GM19452 (cell line): ENCODE results near the gene ZBTB24.
"Not testable (repeated sequence)": the region's sequence is repeated elsewhere in the genome, so short reads cannot be mapped to it uniquely, and the experiment has no call there.

Experiments used
- ATAC-seq: cut with Tn5 transposase; IDR thresholded peaks from one replicate; pipeline ENCODE4 v1.9.1; 2021; ENCODE audit not compliant: unreplicated experiment

ZBTB24 gene

GRCh38 chr6:109482905-109483734 is at the start of gene ZBTB24:
Gene ZBTB24, minus strand, starts transcription at chr6:109483219. Its CDS starts 1,193 bp downstream, at chr6:109482026.
- ATAC-seq, result peak; percentile 87

DNA sequence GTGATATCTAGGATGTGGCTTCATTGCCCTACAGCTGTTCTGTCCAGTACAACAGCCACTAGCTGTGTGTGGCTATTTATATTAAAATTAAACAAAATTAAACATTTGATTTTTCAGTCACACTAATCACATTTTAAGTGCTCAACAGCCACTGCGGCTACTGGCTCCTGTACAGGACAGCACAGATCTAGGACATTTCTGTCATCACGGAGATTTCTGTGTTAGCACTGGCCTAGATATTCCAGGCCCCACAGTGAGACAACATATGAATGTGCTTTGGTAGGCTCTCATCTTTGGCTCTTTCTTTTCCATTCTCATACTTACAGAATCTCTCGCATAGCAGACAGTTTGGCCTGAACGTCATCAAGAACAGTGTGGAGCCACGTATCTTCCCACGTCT is 48.4 kb upstream of the ZBTB24 start:
- ATAC-seq, result no peak

GRCh38 chr6:109527989-109528388 is 45.0 kb upstream of the ZBTB24 start:
- no peak for ATAC-seq

GRCh38 chr6:109526905-109527628 is 44.0 kb upstream of the ZBTB24 start:
- ATAC-seq, result no peak

- no peak for ATAC-seq
Observed at GRCh38 chr6:109524129-109524528, 41.1 kb upstream of the ZBTB24 start.

DNA sequence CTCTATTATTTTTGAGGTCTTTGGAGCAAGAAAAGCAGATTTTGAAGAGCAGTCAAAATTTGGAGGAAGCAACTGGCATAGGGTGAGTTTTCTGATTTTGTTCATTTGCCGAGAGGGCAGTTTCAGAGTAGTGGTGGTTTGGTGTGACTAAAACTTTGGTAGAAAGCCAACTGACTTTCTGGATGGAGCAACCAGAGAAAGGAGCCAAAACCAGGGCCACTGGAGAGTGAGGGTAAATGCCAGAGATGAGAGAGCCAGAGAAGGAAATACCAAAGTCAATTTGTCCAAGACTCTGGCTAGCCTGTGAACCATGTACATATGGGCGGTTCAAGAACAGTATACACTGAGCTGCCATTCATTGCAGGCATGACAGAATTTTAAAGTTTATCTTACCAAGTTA is 40.5 kb upstream of the ZBTB24 start:
- no peak for ATAC-seq

DNA sequence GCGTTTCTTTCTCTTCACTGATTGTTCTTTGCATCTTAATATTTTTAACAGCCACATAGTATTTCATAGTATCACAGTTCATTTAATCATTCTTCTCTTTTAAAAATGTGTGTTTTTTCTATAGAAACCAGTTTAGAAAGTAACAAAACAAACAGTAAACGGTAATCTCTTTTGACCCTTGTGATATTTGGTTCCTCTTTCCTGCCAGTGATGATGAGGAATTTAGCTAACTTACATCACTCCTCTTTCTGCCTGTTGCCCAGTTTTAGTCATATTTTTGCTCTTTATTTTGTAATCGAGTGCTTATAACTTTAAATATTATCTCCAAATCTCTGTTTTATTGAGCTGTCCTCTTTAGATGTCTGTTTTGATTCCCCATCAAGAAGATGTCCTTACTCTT is 38.1 kb upstream of the ZBTB24 start:
- ATAC-seq, result no peak

- not testable (repeated sequence) for ATAC-seq
Observed at GRCh38 chr6:109519647-109520046, 36.6 kb upstream of the ZBTB24 start.

- no peak for ATAC-seq
Observed at GRCh38 chr6:109516929-109517328, 33.9 kb upstream of the ZBTB24 start.

DNA sequence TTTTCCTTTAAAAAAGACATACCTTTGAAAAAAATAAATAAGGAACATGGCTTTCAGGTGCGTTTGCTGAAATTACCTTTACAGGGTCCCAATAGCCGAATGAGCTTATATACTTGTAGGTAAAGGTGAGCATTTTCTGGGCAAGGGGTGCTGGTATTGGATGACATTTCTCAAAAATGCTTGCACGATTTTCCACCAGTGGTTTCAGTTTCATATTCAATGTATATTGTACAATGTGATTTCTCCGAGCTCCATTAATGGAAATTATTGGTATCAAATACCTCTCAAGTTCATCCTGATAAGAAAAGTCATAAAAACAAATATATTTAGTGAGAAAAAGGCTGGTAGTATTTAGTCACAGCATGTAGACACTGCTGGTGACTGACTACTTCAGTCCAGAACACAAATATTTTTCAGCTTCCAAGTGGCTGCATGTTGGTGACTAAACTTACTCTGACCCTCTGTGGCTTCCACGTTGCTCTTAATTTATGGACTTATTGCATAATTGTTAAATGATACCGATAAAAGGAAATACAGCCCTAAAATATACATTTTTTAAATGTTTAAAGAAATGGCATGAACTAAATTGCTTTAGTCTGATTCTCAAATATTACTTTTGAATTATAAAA is 32.9 kb upstream of the ZBTB24 start:
- ATAC-seq, result no peak

DNA sequence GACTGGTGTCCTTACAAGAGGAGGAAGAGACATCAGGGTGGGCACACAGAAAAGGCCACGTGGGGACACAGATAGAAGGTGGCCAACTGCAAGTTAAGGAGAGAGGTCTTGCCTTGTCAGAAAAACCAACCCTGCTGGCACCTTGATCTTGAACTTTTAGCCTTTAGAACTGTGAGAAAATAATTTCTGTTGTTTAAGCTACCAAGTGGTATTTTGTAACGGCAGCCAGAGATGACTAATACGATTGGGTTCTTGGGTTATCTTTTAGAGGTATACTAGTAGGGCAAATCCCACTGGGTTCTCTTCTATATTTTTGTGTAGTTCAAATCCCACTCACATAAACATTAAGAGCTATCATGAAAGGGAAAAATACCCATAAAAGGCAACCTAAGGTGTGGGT is 31.9 kb upstream of the ZBTB24 start:
- ATAC-seq, result no peak

DNA sequence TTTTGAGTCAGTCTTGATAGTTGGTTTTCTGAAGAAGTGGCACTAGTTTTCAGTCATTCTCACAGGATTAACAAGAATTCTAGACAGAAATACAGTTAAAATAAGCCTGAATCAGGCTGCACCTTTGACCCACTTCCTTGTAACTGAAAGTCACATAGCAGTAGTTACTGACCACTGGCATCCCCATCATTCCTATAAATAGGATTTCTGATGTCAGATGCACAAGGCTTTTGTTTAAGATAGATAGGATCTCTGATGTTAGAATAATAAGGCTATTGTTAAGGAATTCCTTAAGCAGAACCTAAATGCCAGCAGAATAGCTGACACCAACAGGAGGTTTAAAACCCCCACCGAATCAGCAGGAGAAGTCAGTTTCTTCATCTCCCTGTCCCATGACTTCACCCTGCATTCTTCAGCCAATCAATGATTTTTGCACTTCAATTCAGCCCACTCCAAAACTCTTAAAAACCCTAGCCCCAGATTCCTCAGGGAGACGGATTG is 30.6 kb upstream of the ZBTB24 start:
- ATAC-seq, result no peak

GRCh38 chr6:109512271-109512817 is 29.3 kb upstream of the ZBTB24 start:
- ATAC-seq, result no peak

GRCh38 chr6:109511832-109512231 is 28.8 kb upstream of the ZBTB24 start:
- no peak for ATAC-seq

DNA sequence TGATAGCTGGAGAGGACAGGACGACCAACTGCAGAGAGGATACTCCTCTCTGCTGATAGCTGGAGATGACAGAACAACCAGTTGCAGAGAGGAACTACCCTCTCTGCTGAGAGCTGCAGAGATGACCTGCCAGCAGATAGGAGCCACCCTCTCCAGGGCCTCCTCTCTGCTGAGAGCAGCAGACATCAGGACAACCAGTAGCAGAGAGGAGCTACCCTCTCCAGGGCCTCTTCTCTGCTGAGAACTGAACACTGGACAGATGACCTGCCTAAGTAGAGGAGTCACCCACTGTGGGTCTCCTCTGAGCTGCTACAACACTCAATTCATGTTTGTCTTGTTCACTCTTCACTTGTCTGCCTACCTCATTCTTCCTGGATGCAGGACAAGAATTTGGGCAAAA is 27.3 kb upstream of the ZBTB24 start:
- no peak for ATAC-seq

- no peak for ATAC-seq
Observed at GRCh38 chr6:109508166-109508860, 25.3 kb upstream of the ZBTB24 start.

- ATAC-seq, result no peak
Observed at GRCh38 chr6:109507490-109508072, 24.6 kb upstream of the ZBTB24 start.

GRCh38 chr6:109506841-109507240 is 23.8 kb upstream of the ZBTB24 start:
- no peak for ATAC-seq

DNA sequence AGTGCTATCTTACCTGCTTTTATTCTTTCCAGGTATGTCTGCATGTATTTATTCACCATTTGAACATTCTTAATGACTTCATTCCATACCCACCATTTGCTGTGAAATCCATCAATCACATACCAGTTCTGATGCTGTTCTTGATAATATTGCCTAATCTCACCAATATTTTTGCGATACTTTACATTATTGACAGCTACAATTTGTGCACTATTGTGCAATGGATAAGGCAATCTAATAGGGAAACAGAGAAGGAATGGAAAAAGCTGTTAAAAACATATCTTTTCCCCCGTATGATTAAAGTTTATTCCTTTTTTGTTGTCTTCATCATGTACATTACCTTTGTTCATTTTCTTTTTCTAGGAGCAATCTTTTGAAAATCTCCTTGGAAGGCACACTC is 23.3 kb upstream of the ZBTB24 start:
- no peak for ATAC-seq
